CD14-positive monocyte (primary cell): Measurements from ENCODE around the gene FOXP1. TPM values are rescaled to one million over a fixed set of nuclear protein-coding genes. Genes with fewer than 3 reads are reported as not detected.

ENCODE experiments used
- DNase-seq, 3 donors: peaks; one replicate each; pipeline ENCODE4 v3.0.0-alpha.2; 2011 to 2022
- H2AFZ ChIP-seq: 2 replicates; pipeline ENCODE4 v1.6.0; 2012; ENCODE audit warnings: mild to moderate bottlenecking, low read depth, low read length, inconsistent platforms; ENCODE audit not compliant: insufficient read depth, poor library complexity, severe bottlenecking
- H3K27ac ChIP-seq, 2 donors: 1 replicate in 1 of 2; 2 replicates in 1 of 2; pipeline ENCODE4 v1.5.1; 2012 to 2013; ENCODE audit warnings: low read length in 2 of 2, control low read depth in 1 of 2, inconsistent platforms in 1 of 2, low read depth in 1 of 2, mild to moderate bottlenecking in 1 of 2
- H3K27me3 ChIP-seq, 2 donors: one replicate each; pipeline versions ENCODE4 v1.6.0 to v1.6.1; 2011 to 2013; ENCODE audit warnings: low read length in 2 of 2; ENCODE audit not compliant: control insufficient read depth in 2 of 2, insufficient read depth in 2 of 2
- H3K36me3 ChIP-seq, 2 donors: replicated peaks in 1 of 2; 1 replicate in 1 of 2; 2 replicates in 1 of 2; pipeline versions ENCODE4 v1.5.1 to v1.6.1; 2012 to 2013; ENCODE audit warnings: low read length in 2 of 2, control low read depth in 1 of 2, inconsistent platforms in 1 of 2, mild to moderate bottlenecking in 1 of 2; ENCODE audit not compliant: insufficient read depth in 2 of 2, control insufficient read depth in 1 of 2
- H3K4me1 ChIP-seq, 2 donors: 1 replicate in 1 of 2; 2 replicates in 1 of 2; pipeline versions ENCODE4 v1.5.1 to v1.6.1; 2012 to 2013; ENCODE audit warnings: low read length in 2 of 2, control low read depth in 1 of 2, inconsistent platforms in 1 of 2, mild to moderate bottlenecking in 1 of 2, moderate library complexity in 1 of 2; ENCODE audit not compliant: insufficient read depth in 2 of 2, control insufficient read depth in 1 of 2
- H3K4me2 ChIP-seq: replicated peaks from 2 replicates; pipeline ENCODE3; 2012; ENCODE audit warnings: low read length, moderate library complexity, mild to moderate bottlenecking; ENCODE audit not compliant: poor library complexity, severe bottlenecking; ENCODE audit errors: extremely low read depth
- H3K4me3 ChIP-seq, 3 experiments: fragments of 200-600 bp in 1 of 3; sonication (generic) in 1 of 3; replicated peaks in 1 of 3; 1 replicate in 2 of 3; 2 replicates in 1 of 3; pipeline ENCODE4 v1.5.1; 2011 to 2013; ENCODE audit warnings: low read length in 3 of 3, mild to moderate bottlenecking in 3 of 3, control low read depth in 2 of 3, low read depth in 2 of 3, inconsistent platforms in 1 of 3, moderate library complexity in 1 of 3
- H3K79me2 ChIP-seq: 2 replicates; pipeline ENCODE4 v1.6.0; 2012; ENCODE audit warnings: mild to moderate bottlenecking, control low read depth, inconsistent platforms, low read length, moderate library complexity; ENCODE audit not compliant: insufficient read depth
- H3K9ac ChIP-seq: 2 replicates; pipeline ENCODE4 v1.6.0; 2017; ENCODE audit warnings: low read length, mild to moderate bottlenecking; ENCODE audit not compliant: insufficient read depth, poor library complexity, severe bottlenecking
- H3K9me3 ChIP-seq, 2 donors: replicated peaks in 1 of 2; 1 replicate in 1 of 2; 2 replicates in 1 of 2; pipeline versions ENCODE4 v1.5.1 to v1.6.1; 2012 to 2013; ENCODE audit warnings: low read length in 2 of 2, control low read depth in 1 of 2; ENCODE audit not compliant: control insufficient read depth in 1 of 2, insufficient read depth in 1 of 2
- H4K20me1 ChIP-seq: 2 replicates; pipeline ENCODE4 v1.6.0; 2012; ENCODE audit warnings: mild to moderate bottlenecking, low read length, control low read depth, moderate library complexity; ENCODE audit not compliant: insufficient read depth
- H3K27ac Mint-ChIP-seq, 7 donors: one replicate each; pipeline ENCODE4 v1.8.0; 2020; ENCODE audit warnings: mild to moderate bottlenecking in 7 of 7, mixed read lengths in 7 of 7, moderate library complexity in 6 of 7, inconsistent platforms in 2 of 7
- H3K27me3 Mint-ChIP-seq, 3 donors: one replicate each; pipeline ENCODE4 v1.8.0; 2021 to 2022; ENCODE audit warnings: low read depth in 3 of 3, mild to moderate bottlenecking in 3 of 3, mixed read lengths in 3 of 3, moderate library complexity in 3 of 3, inconsistent platforms in 1 of 3
- H3K36me3 Mint-ChIP-seq, 2 donors: one replicate each; pipeline ENCODE4 v1.8.0; 2020; ENCODE audit warnings: mixed read lengths in 2 of 2, inconsistent platforms in 1 of 2, mild to moderate bottlenecking in 1 of 2
- H3K4me1 Mint-ChIP-seq: one replicate; pipeline ENCODE4 v1.8.0; 2020; ENCODE audit warnings: mild to moderate bottlenecking, mixed read lengths
- H3K4me3 Mint-ChIP-seq, 2 donors: one replicate each; pipeline ENCODE4 v1.8.0; 2020; ENCODE audit warnings: mild to moderate bottlenecking in 2 of 2, mixed read lengths in 2 of 2, moderate library complexity in 1 of 2
- H3K9me3 Mint-ChIP-seq, 7 donors: one replicate each; pipeline ENCODE4 v1.8.0; 2020 to 2022; ENCODE audit warnings: mixed read lengths in 7 of 7, mild to moderate bottlenecking in 6 of 7, moderate library complexity in 6 of 7, inconsistent platforms in 2 of 7
- WGBS: methylation state at CpG from one replicate; pipeline ENCODE4 v1.1.5; 2013; ENCODE audit warnings: missing lambda C conversion rate; ENCODE audit not compliant: insufficient coverage; 5-methylcytosine and 5-hydroxymethylcytosine counted together
- intact Hi-C, 2 donors: fragments of 100-400 bp; cut with micrococcal nuclease; formaldehyde crosslinking; loops; one replicate each; pipeline versions ENCODE4 v1.15.0 to v1.15.1; 2023
- polyA plus RNA-seq, 3 donors: library from polyadenylated mRNA; depleted of rRNA in 1 of 3; unstranded in 2 of 3; stranded (reverse) in 1 of 3; fragments of 300-500 nt in 2 of 3; fragments of >200 nt in 1 of 3; fragmentation: Illumina TruSeq in 2 of 3; gene quantifications; 1 replicate in 2 of 3; 2 replicates in 1 of 3; pipeline ENCODE4 v1.2.3, GENCODE V29; 2012 to 2021
- TF ChIP-seq, protein P1 (sequence below): fragments of 200-600 bp; IDR thresholded peaks from one replicate; pipeline ENCODE4 v1.8.0; 2022; ENCODE audit warnings: antibody characterized with exemption, mild to moderate bottlenecking

The FOXP1 gene
- polyA plus RNA-seq, 3 donors: 25.7 to 42.6 (median 27.8) TPM

DNA sequence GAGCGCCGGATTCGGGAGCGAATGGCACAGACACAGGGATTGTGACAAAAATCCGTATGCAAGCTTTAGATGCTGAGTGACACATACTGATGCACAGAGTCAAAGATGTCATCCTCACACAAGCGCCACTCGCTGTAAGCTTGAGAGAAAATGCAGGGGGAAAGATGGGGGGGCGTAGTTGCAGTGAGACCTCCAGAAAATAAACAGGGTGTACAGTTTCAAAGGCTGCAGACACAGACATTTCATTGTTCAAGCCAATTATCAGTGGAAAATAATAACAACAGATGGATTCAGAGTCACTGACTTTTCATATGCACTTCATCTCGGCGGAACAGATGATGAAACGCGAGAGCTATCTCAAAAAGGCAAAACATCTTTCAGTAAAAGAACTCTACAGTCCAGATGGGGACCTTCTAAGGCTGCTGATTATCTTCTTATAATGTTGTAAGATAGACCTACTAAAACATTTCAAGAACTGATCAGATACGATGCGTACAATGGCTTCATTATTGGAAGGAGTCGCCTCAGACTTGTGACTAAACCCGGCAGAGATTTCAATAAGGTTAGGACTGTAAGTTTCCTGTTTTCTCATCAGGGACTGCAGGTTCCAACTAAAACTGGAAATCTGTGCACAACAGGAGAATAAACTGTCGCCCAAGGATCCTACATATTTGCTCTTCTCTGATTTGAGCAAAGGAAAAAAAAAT, 275.4 kb downstream of the FOXP1 start:
- Mint-ChIP-seq H3K9me3 (no peaks in the 10 kb centered on the region), H3K27me3 (peaks cover 0 to 4% (median 0%) of the 10 kb centered on the region in 3 donors), H3K4me3 (no peak overlapping the region), H3K4me1 (peaks cover 49% of the 10 kb centered on the region), H3K27ac (peak overlapping the region in 1 of 7 donors; percentile 0), H3K36me3 (peaks cover 19 to 29% of the 10 kb centered on the region in 2 donors)
- no peak overlapping the region for H3K27ac ChIP-seq
- H3K4me3 ChIP-seq: no peak overlapping the region
- H3K36me3 ChIP-seq: peaks cover 0 to 14% of the 10 kb centered on the region in 2 donors
- H3K27me3 ChIP-seq: no peaks in the 10 kb centered on the region
- H2AFZ ChIP-seq: no peak overlapping the region
- H3K4me2 ChIP-seq: no peak overlapping the region
- TF ChIP-seq, protein P1, sequence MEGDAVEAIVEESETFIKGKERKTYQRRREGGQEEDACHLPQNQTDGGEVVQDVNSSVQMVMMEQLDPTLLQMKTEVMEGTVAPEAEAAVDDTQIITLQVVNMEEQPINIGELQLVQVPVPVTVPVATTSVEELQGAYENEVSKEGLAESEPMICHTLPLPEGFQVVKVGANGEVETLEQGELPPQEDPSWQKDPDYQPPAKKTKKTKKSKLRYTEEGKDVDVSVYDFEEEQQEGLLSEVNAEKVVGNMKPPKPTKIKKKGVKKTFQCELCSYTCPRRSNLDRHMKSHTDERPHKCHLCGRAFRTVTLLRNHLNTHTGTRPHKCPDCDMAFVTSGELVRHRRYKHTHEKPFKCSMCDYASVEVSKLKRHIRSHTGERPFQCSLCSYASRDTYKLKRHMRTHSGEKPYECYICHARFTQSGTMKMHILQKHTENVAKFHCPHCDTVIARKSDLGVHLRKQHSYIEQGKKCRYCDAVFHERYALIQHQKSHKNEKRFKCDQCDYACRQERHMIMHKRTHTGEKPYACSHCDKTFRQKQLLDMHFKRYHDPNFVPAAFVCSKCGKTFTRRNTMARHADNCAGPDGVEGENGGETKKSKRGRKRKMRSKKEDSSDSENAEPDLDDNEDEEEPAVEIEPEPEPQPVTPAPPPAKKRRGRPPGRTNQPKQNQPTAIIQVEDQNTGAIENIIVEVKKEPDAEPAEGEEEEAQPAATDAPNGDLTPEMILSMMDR: no peak
- no peak for DNase-seq
- peaks cover 91% of the 10 kb centered on the region for H4K20me1 ChIP-seq
- H3K9me3 ChIP-seq: no peaks in the 10 kb centered on the region
- intact Hi-C loops: loop anchor here in 1 of 2 donors (10.0 kb wide), 1 partner anchor 277 kb away; the partner anchor contains the start of gene FOXP1
- WGBS: 87% methylated on average over 12 of the region's 17 CpGs
- H3K79me2 ChIP-seq: peaks cover 47% of the 10 kb centered on the region
- H3K4me1 ChIP-seq: peaks cover 12 to 13% of the 10 kb centered on the region in 2 donors
- H3K9ac ChIP-seq: no peak overlapping the region

- Histone ChIP-seq H3K4me2 (peak overlapping the region; percentile 37), H2AFZ (no peak overlapping the region)
- 6% methylated on average over 7 of the region's 21 CpGs for WGBS
Measured at GRCh38 chr3:71305231-71306206, 278.0 kb downstream of the FOXP1 start.

More at GRCh38 chr3:71305231-71306206, 278.0 kb downstream of the FOXP1 start:
- Histone ChIP-seq H3K27ac (peak overlapping the region in 1 of 2 donors; percentile 3), H3K79me2 (peaks cover 62% of the 10 kb centered on the region), H3K9me3 (no peaks in the 10 kb centered on the region), H3K4me1 (peaks cover 11 to 12% of the 10 kb centered on the region in 2 donors), H3K9ac (no peak overlapping the region), H3K27me3 (no peaks in the 10 kb centered on the region), H4K20me1 (peaks cover 98% of the 10 kb centered on the region), H3K36me3 (peaks cover 0 to 4% of the 10 kb centered on the region in 2 donors), H3K4me3 (peak overlapping the region in 1 of 3 experiments; percentile 27)
- intact Hi-C loops: loop anchor here in 1 of 2 donors (10.0 kb wide), 1 partner anchor 279 kb away; the partner anchor contains the start of gene FOXP1
- Mint-ChIP-seq H3K4me1 (peaks cover 42% of the 10 kb centered on the region), H3K4me3 (peak overlapping the region; percentile 67 to 74), H3K27ac (peak overlapping the region in 4 of 7 donors; percentile 2 to 85 (median 70)), H3K9me3 (no peaks in the 10 kb centered on the region), H3K36me3 (peaks cover 17 to 18% of the 10 kb centered on the region in 2 donors), H3K27me3 (peaks cover 0 to 4% (median 0%) of the 10 kb centered on the region in 3 donors)
- DNase-seq: no peak
- TF ChIP-seq, protein P1: no peak
